Measurements from ENCODE around the gene IGSF21.

The IGSF21 gene

DNA sequence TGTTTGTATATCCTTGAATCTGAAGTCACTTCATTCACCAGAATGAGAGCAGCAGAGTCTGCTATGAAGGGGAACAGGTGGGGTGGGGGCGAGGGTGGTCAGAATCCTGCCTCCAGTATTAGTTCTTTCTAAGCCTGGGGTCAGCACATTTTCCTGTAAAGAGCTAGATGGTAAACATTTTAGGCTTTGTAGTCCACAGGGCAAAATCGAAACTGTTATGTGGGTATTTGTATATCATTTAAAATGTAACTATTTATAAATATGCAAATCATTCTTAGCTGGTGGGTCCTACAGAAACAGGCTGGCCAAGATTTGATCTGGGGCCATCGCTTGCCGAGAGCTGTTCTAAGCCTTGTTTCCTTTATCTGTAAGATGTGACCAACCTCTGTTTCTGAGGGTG lies 96.0 kb downstream of the IGSF21 start:
- TF ChIP-seq CTCF (IDR thresholded peaks at IDR 0.05) = no peak
- Histone ChIP-seq H3K4me3 (no peak overlapping the region), H3K27ac (no peak overlapping the region)
- no peak for DNase-seq (ENCODE audit: low spot score)

- no peak for TF ChIP-seq CTCF (IDR thresholded peaks at IDR 0.05)
- DNase-seq (ENCODE audit: low spot score) = no peak
- no peak overlapping the region for H3K4me3 ChIP-seq
- no peak overlapping the region for H3K27ac ChIP-seq
Observed at GRCh38 chr1:18204575-18204974, 97.0 kb downstream of the IGSF21 start.

- Histone ChIP-seq H3K4me3 (no peak overlapping the region), H3K27ac (no peak overlapping the region)
- no peak for DNase-seq (ENCODE audit: low spot score)
- no peak for TF ChIP-seq CTCF (IDR thresholded peaks at IDR 0.05)
Observed at GRCh38 chr1:18205319-18205718, 97.7 kb downstream of the IGSF21 start.

DNA sequence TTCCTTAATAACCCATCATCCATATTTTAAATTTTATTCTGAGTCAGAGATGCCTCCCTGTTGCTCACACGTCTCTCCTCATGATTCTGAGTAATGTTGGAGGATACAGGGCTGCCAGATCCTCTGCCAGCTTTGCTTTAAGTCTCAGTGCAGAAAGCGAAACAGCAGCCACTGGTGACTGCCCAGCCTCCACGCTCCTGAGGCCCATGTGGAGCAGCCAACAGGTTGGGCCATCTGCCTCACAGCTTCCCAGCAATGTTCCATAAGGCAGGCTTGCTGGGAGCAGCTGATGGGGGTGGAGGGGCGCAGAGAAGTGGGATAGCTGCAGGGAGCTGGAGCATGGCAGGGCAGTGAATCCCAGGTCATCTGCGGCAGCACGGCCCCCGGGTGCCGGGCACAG lies 104.2 kb downstream of the IGSF21 start:
- no peak for TF ChIP-seq CTCF (IDR thresholded peaks at IDR 0.05)
- Histone ChIP-seq H3K4me3 (no peak overlapping the region), H3K27ac (no peak overlapping the region)
- no peak for DNase-seq (ENCODE audit: low spot score)

DNA sequence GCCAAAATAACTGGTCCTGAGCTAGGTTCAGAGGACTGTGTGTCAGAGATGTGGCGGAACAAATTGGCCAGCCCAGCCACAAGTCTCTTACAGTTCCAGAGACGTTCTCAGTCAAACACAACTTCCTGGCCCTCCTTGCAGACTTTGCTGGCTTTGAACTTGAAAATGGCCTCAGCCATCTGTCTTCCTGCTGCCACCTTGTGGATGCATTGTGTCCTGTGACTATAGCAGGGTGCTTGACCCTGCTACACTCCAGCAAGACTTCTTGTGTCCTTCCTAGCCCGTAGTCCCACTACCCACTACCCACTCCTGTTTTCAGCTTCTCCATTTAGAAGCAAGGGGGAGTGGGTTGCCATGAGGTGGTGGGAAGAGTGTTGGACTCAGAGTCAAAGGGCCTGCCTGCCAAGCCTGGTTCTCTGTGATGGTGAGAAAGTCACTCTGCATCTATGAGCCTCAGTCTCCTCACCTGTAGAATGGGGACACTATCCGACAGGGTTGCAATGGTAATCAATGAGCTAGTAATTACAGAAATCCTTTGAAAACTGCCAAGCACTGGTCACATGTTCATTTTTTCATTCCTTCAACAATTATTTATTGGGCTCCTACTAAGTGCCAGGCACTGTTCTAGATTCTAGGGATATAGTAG lies 109.9 kb downstream of the IGSF21 start:
- no peak for TF ChIP-seq CTCF (IDR thresholded peaks at IDR 0.05)
- DNase-seq (ENCODE audit: low spot score) = no peak
- Histone ChIP-seq H3K4me3 (no peak overlapping the region), H3K27ac (no peak overlapping the region)

DNA sequence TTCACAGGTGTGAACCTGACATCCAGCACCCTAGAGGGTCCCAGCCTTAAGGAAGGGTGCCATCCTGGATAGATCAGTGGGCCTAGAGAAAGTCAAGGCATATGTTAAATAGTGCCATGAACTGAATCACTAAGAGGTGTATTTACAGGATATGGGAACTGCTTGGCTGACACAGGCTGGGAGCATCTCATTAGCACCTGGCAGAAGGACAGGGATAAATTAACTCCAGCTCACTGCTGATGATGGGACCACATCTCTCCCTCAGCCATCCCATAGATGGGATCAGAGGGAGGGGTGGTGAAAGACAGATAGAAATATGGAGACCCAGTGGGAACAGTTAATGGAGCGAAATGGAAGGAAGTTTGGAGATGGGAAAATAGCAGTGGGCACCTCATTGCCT lies 122.0 kb downstream of the IGSF21 start:
- H3K27ac ChIP-seq = no peak overlapping the region
- H3K4me3 ChIP-seq = no peak overlapping the region
- no peak for DNase-seq (ENCODE audit: low spot score)
- TF ChIP-seq CTCF (IDR thresholded peaks at IDR 0.05) = no peak

- H3K4me3 ChIP-seq = no peak overlapping the region
- TF ChIP-seq CTCF (IDR thresholded peaks at IDR 0.05) = no peak
- no peak for DNase-seq (ENCODE audit: low spot score)
Observed at GRCh38 chr1:18230321-18230720, 122.7 kb downstream of the IGSF21 start.

More at GRCh38 chr1:18230321-18230720, 122.7 kb downstream of the IGSF21 start:
- no peak overlapping the region for H3K27ac ChIP-seq
